ENCODE data around the gene SLA2. TPM values are rescaled to one million over a fixed set of nuclear protein-coding genes. Genes with fewer than 3 reads are reported as not detected.

Gene SLA2
- total and polyA plus RNA-seq, 8 donors = 0.13 to 0.34 (median 0.22) TPM; not detected in 1

GRCh38 chr20:36632147-36632486 is 13.9 kb downstream of the SLA2 start:
- 57 to 67% methylated on average over 3 of the region's 3 CpGs for WGBS, 2 donors
- intact Hi-C loops (cut with DNase I) = no loop called here
- ATAC-seq = no peak

GRCh38 chr20:36631646-36632045 is 14.3 kb downstream of the SLA2 start:
- ATAC-seq (no peak), DNase-seq (no peak), FAIRE-seq (no peak)
- Histone ChIP-seq H3K27ac (no peak overlapping the region), H3K4me3 (no peak overlapping the region), H3K27me3 (no peaks in the 10 kb centered on the region), H3K4me1 (no peaks in the 10 kb centered on the region), H3K36me3 (no peaks in the 10 kb centered on the region), H3K9me3 (no peaks in the 10 kb centered on the region)
- 78% methylated on average over 6 of the region's 6 CpGs for WGBS, 2 donors
- intact Hi-C loops (cut with DNase I) = no loop called here
- no peak for TF ChIP-seq CTCF (IDR thresholded peaks at IDR 0.05)

More at GRCh38 chr20:36632147-36632486, 13.9 kb downstream of the SLA2 start:
- Histone ChIP-seq H3K9me3 (no peaks in the 10 kb centered on the region), H3K4me1 (no peaks in the 10 kb centered on the region), H3K36me3 (no peaks in the 10 kb centered on the region), H3K27me3 (no peaks in the 10 kb centered on the region), H3K27ac (no peak overlapping the region), H3K4me3 (no peak overlapping the region)
- no peak for FAIRE-seq
- no peak for DNase-seq
- TF ChIP-seq CTCF (IDR thresholded peaks at IDR 0.05) = no peak

GRCh38 chr20:36629719-36630681 is 16.0 kb downstream of the SLA2 start:
- Histone ChIP-seq H3K4me1 (no peaks in the 10 kb centered on the region), H3K27me3 (no peaks in the 10 kb centered on the region), H3K36me3 (no peaks in the 10 kb centered on the region), H3K4me3 (no peak overlapping the region), H3K9me3 (no peaks in the 10 kb centered on the region), H3K27ac (no peak overlapping the region)
- intact Hi-C loops (cut with DNase I) = no loop called here
- DNase-seq = no peak
- ATAC-seq = no peak
- 71 to 79% methylated on average over 15 of the region's 15 CpGs for WGBS, 2 donors
- TF ChIP-seq CTCF (IDR thresholded peaks at IDR 0.05) = no peak
- FAIRE-seq = no peak

- Histone ChIP-seq H3K27me3 (no peaks in the 10 kb centered on the region), H3K9me3 (no peaks in the 10 kb centered on the region), H3K4me1 (no peaks in the 10 kb centered on the region), H3K4me3 (no peak overlapping the region), H3K36me3 (no peaks in the 10 kb centered on the region), H3K27ac (no peak overlapping the region)
- TF ChIP-seq CTCF (IDR thresholded peaks at IDR 0.05) = no peak
- WGBS, 2 donors = 88 to 93% methylated on average over 7 of the region's 7 CpGs
- FAIRE-seq = no peak
- DNase-seq = no peak
- no peak for ATAC-seq
- intact Hi-C loops (cut with DNase I) = no loop called here
These were observed 17.9 kb downstream of the SLA2 start for GRCh38 chr20:36628076-36628475.

- intact Hi-C loops (cut with DNase I) = no loop called here
- WGBS, 2 donors = 87 to 92% methylated on average over 2 of the region's 2 CpGs
- no peak for ATAC-seq
These were observed 21.1 kb downstream of the SLA2 start for GRCh38 chr20:36624944-36625324.

More at GRCh38 chr20:36624944-36625324, 21.1 kb downstream of the SLA2 start:
- H3K36me3 ChIP-seq = no peaks in the 10 kb centered on the region
- no peak for TF ChIP-seq CTCF (IDR thresholded peaks at IDR 0.05)
- H3K27ac ChIP-seq = no peak overlapping the region
- H3K4me1 ChIP-seq = no peaks in the 10 kb centered on the region
- no peak for DNase-seq
- FAIRE-seq = no peak
- H3K4me3 ChIP-seq = no peak overlapping the region
- no peaks in the 10 kb centered on the region for H3K9me3 ChIP-seq
- H3K27me3 ChIP-seq = no peaks in the 10 kb centered on the region

Measured in pancreas (tissue), 10 donors.